C4-2B (cell line): Measurements from ENCODE around the gene ELMO1.

Experiments
- CTCF ChIP-seq: fragments of 450-650 bp; conservative IDR thresholded peaks from 2 replicates; pipeline ENCODE4 v1.5.1; 2017; ENCODE audit warnings: mild to moderate bottlenecking
- ZFX ChIP-seq: fragments of 450-650 bp; IDR thresholded peaks from 2 replicates; pipeline ENCODE4 v1.6.1; 2017

- TF ChIP-seq CTCF (no peak), ZFX (no peak)
Measured at GRCh38 chr7:37007268-37007667, 441.4 kb downstream of the ELMO1 start.
